Endothelial cell of umbilical vein (primary cell): ENCODE results near the gene DNM2. TPM values are rescaled to one million over a fixed set of nuclear protein-coding genes. Genes with fewer than 3 reads are reported as not detected.

ENCODE experiments used
- BruUV-seq: library from RNA; stranded (reverse); fragments of 400-500 nt; replicated peaks from 2 replicates; lab custom pipeline; 2021; lab: Mats Ljungman, UMichigan
- CTCF ChIA-PET: fragments of 300-600, 350-600 bp; sonication (Branson Sonifier 250); formaldehyde crosslinking; loops from one replicate; lab custom pipeline; 2021; ENCODE audit warnings: antibody characterized with exemption, inconsistent platforms; lab: Charles Lee
- POLR2A ChIA-PET: fragments of 300-600, 350-600 bp; sonication (Branson Sonifier 250); formaldehyde crosslinking; loops from one replicate; lab custom pipeline; 2021; ENCODE audit warnings: antibody characterized with exemption, inconsistent platforms; lab: Charles Lee
- DNase-seq: peaks from one replicate; pipeline ENCODE4 v3.0.0-alpha.2; 2011; ENCODE audit warnings: low read depth, low spot score
- FAIRE-seq: peaks from 2 replicates; lab custom pipeline; 2011; peaks lifted over from hg19 to GRCh38; lab: Jason Lieb, UNC
- H2AFZ ChIP-seq: 2 replicates; pipeline ENCODE4 v1.6.0; 2012; ENCODE audit warnings: low read depth, low read length, control low read depth, inconsistent platforms
- H3K27ac ChIP-seq: 2 replicates; pipeline ENCODE4 v1.5.1; 2011; ENCODE audit warnings: low read depth, mild to moderate bottlenecking, control low read depth, low read length, moderate library complexity; ENCODE audit not compliant: insufficient read depth
- H3K27me3 ChIP-seq, 2 experiments: 2 replicates each; pipeline versions ENCODE4 v1.6.0 to v1.6.1; 2011; ENCODE audit warnings: low read length in 2 of 2, mixed read lengths in 1 of 2; ENCODE audit not compliant: control insufficient read depth in 2 of 2, insufficient read depth in 2 of 2
- H3K36me3 ChIP-seq, 2 experiments: 2 replicates in 1 of 2; 3 replicates in 1 of 2; pipeline ENCODE4 v1.5.1; 2011; ENCODE audit warnings: low read length in 2 of 2, mild to moderate bottlenecking in 1 of 2, moderate library complexity in 1 of 2; ENCODE audit not compliant: control insufficient read depth in 2 of 2, insufficient read depth in 2 of 2; ENCODE audit errors: extremely low read depth in 1 of 2
- H3K4me1 ChIP-seq: 3 replicates; pipeline ENCODE4 v1.5.1; 2011; ENCODE audit warnings: mild to moderate bottlenecking, low read length; ENCODE audit not compliant: control insufficient read depth, insufficient read depth; ENCODE audit errors: extremely low read depth
- H3K4me2 ChIP-seq: 2 replicates; pipeline ENCODE4 v1.6.1; 2011; ENCODE audit warnings: low read length, control low read depth, mixed read lengths; ENCODE audit not compliant: insufficient read depth
- H3K4me3 ChIP-seq, 3 experiments: fragments of 200-600 bp in 1 of 3; sonication (generic), shearing (Covaris generic) in 1 of 3; replicated peaks in 1 of 3; 2 replicates each; pipeline ENCODE4 v1.5.1; 2011 to 2016; ENCODE audit warnings: control low read depth in 3 of 3, low read length in 3 of 3, mild to moderate bottlenecking in 2 of 3, inconsistent platforms in 1 of 3, low read depth in 1 of 3, moderate library complexity in 1 of 3; ENCODE audit not compliant: insufficient read depth in 1 of 3
- H3K79me2 ChIP-seq: 2 replicates; pipeline ENCODE4 v1.6.0; 2012; ENCODE audit warnings: low read length, inconsistent platforms; ENCODE audit not compliant: control insufficient read depth, insufficient read depth
- H3K9ac ChIP-seq: replicated peaks from 2 replicates; pipeline ENCODE3; 2011; ENCODE audit warnings: low read length, control low read depth; ENCODE audit not compliant: insufficient read depth; ENCODE audit errors: extremely low read depth
- H3K9me1 ChIP-seq: replicated peaks from 3 replicates; pipeline ENCODE4 v1.6.0; 2011; ENCODE audit warnings: mild to moderate bottlenecking, low read length; ENCODE audit not compliant: control insufficient read depth, insufficient read depth; ENCODE audit errors: extremely low read depth
- H3K9me3 ChIP-seq: replicated peaks from 2 replicates; pipeline ENCODE4 v1.5.1; 2012; ENCODE audit warnings: low read length, inconsistent platforms; ENCODE audit not compliant: control insufficient read depth, insufficient read depth
- H4K20me1 ChIP-seq: replicated peaks from 2 replicates; pipeline ENCODE3; 2011; ENCODE audit warnings: mild to moderate bottlenecking, low read length; ENCODE audit not compliant: control insufficient read depth, insufficient read depth; ENCODE audit errors: extremely low read depth
- EZH2 ChIP-seq: IDR thresholded peaks from 2 replicates; pipeline ENCODE4 v1.6.1; 2012; ENCODE audit warnings: borderline replicate concordance, low read depth, mild to moderate bottlenecking, moderate library complexity, low read length, inconsistent platforms; ENCODE audit not compliant: severe bottlenecking
- FOS ChIP-seq: IDR thresholded peaks from 2 replicates; pipeline ENCODE4 v1.6.1; 2011; ENCODE audit warnings: mild to moderate bottlenecking, low read length, moderate library complexity, borderline replicate concordance; ENCODE audit not compliant: insufficient read depth
- GATA2 ChIP-seq: IDR thresholded peaks from 2 replicates; pipeline ENCODE4 v1.7.0; 2011; ENCODE audit warnings: low read depth, mild to moderate bottlenecking, moderate library complexity, mixed read lengths, low read length; ENCODE audit not compliant: insufficient read length, insufficient read depth
- JUN ChIP-seq: IDR thresholded peaks from 2 replicates; pipeline ENCODE4 v1.6.1; 2011; ENCODE audit warnings: borderline replicate concordance, low read depth; ENCODE audit not compliant: insufficient read length, insufficient read depth
- MYC ChIP-seq: IDR thresholded peaks from one replicate; pipeline ENCODE4 v1.6.1; 2011; ENCODE audit warnings: mild to moderate bottlenecking, low read depth, low read length
- POLR2A ChIP-seq: IDR thresholded peaks from 2 replicates; pipeline ENCODE4 v1.6.1; 2012; ENCODE audit warnings: low read depth, mild to moderate bottlenecking, control low read depth, low read length
- POLR2AphosphoS5 ChIP-seq: IDR thresholded peaks from 2 replicates; pipeline ENCODE4 v1.6.1; 2012; ENCODE audit warnings: low read depth, mild to moderate bottlenecking, control low read depth, low read length, moderate library complexity; ENCODE audit not compliant: insufficient read depth
- dilution Hi-C: fragments of 300-500 bp; cut with MboI; formaldehyde crosslinking; loops from one replicate; pipeline ENCODE4 v1.15.0; 2019; ENCODE audit warnings: low sequenced_read_pairs; ENCODE audit not compliant: extremely low pct_ligation_motif_present
- intact Hi-C: fragments of 100-400 bp; cut with micrococcal nuclease; formaldehyde crosslinking; loops from one replicate; pipeline ENCODE4 v1.10.0; 2022
- polyA plus RNA-seq, 4 experiments: library from polyadenylated mRNA; depleted of rRNA in 3 of 4; stranded (reverse) in 3 of 4; unstranded in 1 of 4; fragments of >200 nt; gene quantifications; 2 replicates each; pipeline versions ENCODE4 v1.2.1 to v1.2.3, GENCODE V29; 2011 to 2012; ENCODE audit warnings: missing spikeins in 1 of 4
- total RNA-seq: library from RNA; stranded (reverse); gene quantifications from 2 replicates; pipeline ENCODE4 v1.2.3, GENCODE V29; 2021
- TF ChIP-seq, protein P1 (sequence below): IDR thresholded peaks from 2 replicates; pipeline ENCODE4 v1.6.1; 2011; ENCODE audit not compliant: insufficient read depth, insufficient read length
- TF ChIP-seq, protein P2 (sequence below), 2 donors: IDR thresholded peaks; 1 replicate in 1 of 2; 2 replicates in 1 of 2; pipeline ENCODE4 v1.5.1; 2011; ENCODE audit warnings: low read length in 2 of 2, mild to moderate bottlenecking in 2 of 2, moderate library complexity in 2 of 2, control low read depth in 1 of 2, inconsistent platforms in 1 of 2, low read depth in 1 of 2; ENCODE audit not compliant: insufficient read depth in 1 of 2; ENCODE audit errors: extremely low read depth in 1 of 2

Gene DNM2
- total and polyA plus RNA-seq, 2 donors (not counting 3 experiments of a cell fraction or from before 2014, with no cell fraction given) = 81.8 to 175 TPM

DNA sequence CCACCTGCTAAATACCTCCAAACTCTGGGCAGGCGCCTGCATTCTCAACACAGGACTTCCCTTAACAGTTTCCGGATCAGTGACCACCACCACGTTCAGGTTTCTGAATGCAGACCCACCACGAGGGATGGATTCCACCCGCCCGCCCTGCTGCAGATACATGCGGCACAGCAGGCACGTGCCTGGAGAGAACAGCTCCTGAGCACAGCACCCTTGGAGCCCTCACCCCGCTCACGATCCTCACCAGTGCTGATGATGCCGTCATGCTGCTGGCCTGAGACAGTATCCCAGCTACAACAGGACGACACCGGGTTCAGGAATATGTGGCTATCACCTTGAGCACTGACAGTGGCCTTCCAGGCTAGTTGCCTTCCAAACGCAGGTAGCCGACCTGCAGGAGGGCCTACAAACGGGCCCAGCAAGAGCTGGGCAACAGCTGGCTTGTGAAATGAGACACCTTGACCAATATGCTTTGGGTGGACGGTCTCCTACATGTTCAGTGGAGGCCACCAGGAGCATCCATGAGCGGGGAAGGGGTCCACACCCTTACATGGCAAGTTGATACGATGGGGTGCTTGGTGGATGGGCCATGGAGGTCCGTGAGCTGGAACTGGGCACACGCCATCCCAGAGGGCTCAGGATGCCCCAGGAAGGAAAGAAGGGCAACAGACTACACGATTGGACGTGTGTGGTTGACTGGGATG lies 26.5 kb upstream of the DNM2 start:
- peaks cover 2% of the 10 kb centered on the region for H3K79me2 ChIP-seq
- H3K9ac ChIP-seq = no peak overlapping the region
- no peak for DNase-seq
- H2AFZ ChIP-seq = no peak overlapping the region
- peaks cover 11 to 48% of the 10 kb centered on the region in 2 experiments for H3K36me3 ChIP-seq
- dilution Hi-C loops (no loop called here), intact Hi-C loops (loop anchor here (10.0 kb wide), 1 partner anchor 217 kb away; no protein-coding TSS in a partner anchor)
- FAIRE-seq = no peak
- no peaks in the 10 kb centered on the region for H3K27me3 ChIP-seq
- TF ChIP-seq, protein P1, sequence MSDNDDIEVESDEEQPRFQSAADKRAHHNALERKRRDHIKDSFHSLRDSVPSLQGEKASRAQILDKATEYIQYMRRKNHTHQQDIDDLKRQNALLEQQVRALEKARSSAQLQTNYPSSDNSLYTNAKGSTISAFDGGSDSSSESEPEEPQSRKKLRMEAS = no peak
- TF ChIP-seq MYC (no peak), GATA2 (no peak), POLR2AphosphoS5 (no peak)
- H3K27ac ChIP-seq = no peak overlapping the region
- no peaks in the 10 kb centered on the region for H4K20me1 ChIP-seq
- H3K9me3 ChIP-seq = no peaks in the 10 kb centered on the region
- no peak overlapping the region for H3K4me3 ChIP-seq
- H3K4me2 ChIP-seq = no peak overlapping the region
- peaks cover 7% of the 10 kb centered on the region for H3K4me1 ChIP-seq
- no peaks in the 10 kb centered on the region for H3K9me1 ChIP-seq
- ChIA-PET CTCF (interaction anchor here (1.7 to 3.4 kb wide), 2 partner anchors 8 to 110 kb away, joined by 6 to 22 read pairs; no protein-coding TSS in a partner anchor), POLR2A (no interaction called here)
- no TSS peak for BruUV-seq

DNA sequence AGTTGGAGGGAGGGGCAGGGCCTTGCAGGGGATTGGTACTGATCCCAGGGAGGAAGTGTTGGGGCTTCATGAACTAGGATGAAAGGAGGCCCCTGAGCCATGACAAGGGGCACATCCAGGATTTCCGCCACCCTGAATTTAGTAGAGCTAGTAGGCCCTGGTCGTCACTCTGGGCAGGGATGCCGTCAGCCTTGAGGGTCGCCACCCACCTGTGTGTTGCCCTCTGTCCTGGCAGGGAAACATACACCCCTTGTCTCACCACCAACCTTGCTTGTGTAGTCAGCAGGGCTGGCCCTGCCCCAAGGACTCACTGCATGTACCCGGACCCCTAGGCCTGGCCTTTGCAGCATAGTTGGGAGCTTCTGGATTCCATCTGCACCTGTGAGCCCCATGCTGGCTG lies 26.0 kb upstream of the DNM2 start:
- no peak overlapping the region for H3K27ac ChIP-seq
- no peak overlapping the region for H3K4me2 ChIP-seq
- no peaks in the 10 kb centered on the region for H3K9me3 ChIP-seq
- FAIRE-seq (no peak), DNase-seq (no peak)
- TF ChIP-seq EZH2 (no peak), FOS (no peak), POLR2AphosphoS5 (no peak), JUN (no peak), POLR2A (no peak), MYC (no peak), GATA2 (no peak)
- TF ChIP-seq, protein P2, sequence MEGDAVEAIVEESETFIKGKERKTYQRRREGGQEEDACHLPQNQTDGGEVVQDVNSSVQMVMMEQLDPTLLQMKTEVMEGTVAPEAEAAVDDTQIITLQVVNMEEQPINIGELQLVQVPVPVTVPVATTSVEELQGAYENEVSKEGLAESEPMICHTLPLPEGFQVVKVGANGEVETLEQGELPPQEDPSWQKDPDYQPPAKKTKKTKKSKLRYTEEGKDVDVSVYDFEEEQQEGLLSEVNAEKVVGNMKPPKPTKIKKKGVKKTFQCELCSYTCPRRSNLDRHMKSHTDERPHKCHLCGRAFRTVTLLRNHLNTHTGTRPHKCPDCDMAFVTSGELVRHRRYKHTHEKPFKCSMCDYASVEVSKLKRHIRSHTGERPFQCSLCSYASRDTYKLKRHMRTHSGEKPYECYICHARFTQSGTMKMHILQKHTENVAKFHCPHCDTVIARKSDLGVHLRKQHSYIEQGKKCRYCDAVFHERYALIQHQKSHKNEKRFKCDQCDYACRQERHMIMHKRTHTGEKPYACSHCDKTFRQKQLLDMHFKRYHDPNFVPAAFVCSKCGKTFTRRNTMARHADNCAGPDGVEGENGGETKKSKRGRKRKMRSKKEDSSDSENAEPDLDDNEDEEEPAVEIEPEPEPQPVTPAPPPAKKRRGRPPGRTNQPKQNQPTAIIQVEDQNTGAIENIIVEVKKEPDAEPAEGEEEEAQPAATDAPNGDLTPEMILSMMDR (IDR thresholded peaks at IDR 0.05; ENCODE audit: extremely low read depth in 1 of 2, insufficient read depth in 1 of 2, low read depth in 1 of 2, low read length in 2 of 2) = no peak
- TF ChIP-seq, protein P1 = no peak
- ChIA-PET CTCF (interaction anchor here (1.7 kb wide), 1 partner anchor 111 kb away, joined by 6 read pairs; no protein-coding TSS in a partner anchor), POLR2A (no interaction called here)
- H3K9me1 ChIP-seq = no peaks in the 10 kb centered on the region
- H2AFZ ChIP-seq = no peak overlapping the region
- no peak overlapping the region for H3K4me3 ChIP-seq
- BruUV-seq = no TSS peak
- dilution Hi-C loops = no loop called here
- H3K4me1 ChIP-seq = peaks cover 7% of the 10 kb centered on the region
- no peaks in the 10 kb centered on the region for H3K27me3 ChIP-seq
- H4K20me1 ChIP-seq = no peaks in the 10 kb centered on the region
- peaks cover 1% of the 10 kb centered on the region for H3K79me2 ChIP-seq
- H3K9ac ChIP-seq = no peak overlapping the region
- intact Hi-C loops = loop anchor here (10.0 kb wide), 1 partner anchor 217 kb away; no protein-coding TSS in a partner anchor
- H3K36me3 ChIP-seq = peaks cover 11 to 43% of the 10 kb centered on the region in 2 experiments
